ENCODE data around the gene PRSS57.

PRSS57 gene

DNA sequence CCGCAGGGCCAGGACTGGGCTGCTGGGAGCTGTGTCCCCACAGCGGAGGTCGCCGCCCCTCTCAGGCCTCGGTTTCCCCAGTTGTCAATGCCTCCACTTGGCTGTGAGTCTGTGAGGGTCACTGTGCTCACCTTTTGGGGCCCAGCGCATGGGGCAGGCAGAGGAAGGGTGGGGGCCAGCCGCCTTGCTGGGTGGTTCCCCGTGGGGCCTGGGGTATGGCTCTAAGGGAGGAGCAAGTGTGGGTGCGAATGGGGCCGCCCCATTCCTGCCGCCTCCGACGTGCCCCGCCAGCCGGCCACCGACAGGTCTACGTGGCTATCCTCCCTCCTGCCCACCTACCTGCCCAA lies 56.4 kb downstream of the PRSS57 start:
- no peak for DNase-seq (ENCODE audit: low read depth in 2 of 2)
